Measurements from ENCODE around the gene SCARB2. TPM values are rescaled to one million over a fixed set of nuclear protein-coding genes. Genes with fewer than 3 reads are reported as not detected.
A peak's percentile ranks its signal among the peaks of the same experiment; 100 is the strongest.

Gene SCARB2
- total and polyA plus RNA-seq, 8 donors, result 212 to 266 (median 229) TPM

GRCh38 chr4:76256032-76256431 is 42.4 kb upstream of the SCARB2 start:
- no peak overlapping the region for H3K27ac ChIP-seq
- peaks cover 0 to 14% of the 10 kb centered on the region in 2 donors for H3K27me3 ChIP-seq
- intact Hi-C loops (cut with DNase I), result no loop called here
- ATAC-seq (no peak), DNase-seq (no peak)
- TF ChIP-seq CTCF (IDR thresholded peaks at IDR 0.05), result no peak
- H3K4me1 ChIP-seq, result peaks cover 0 to 17% of the 10 kb centered on the region in 2 donors
- no peak overlapping the region for H3K4me3 ChIP-seq
- H3K36me3 ChIP-seq, result no peaks in the 10 kb centered on the region
- no peaks in the 10 kb centered on the region for H3K9me3 ChIP-seq

GRCh38 chr4:76253511-76253910 is 39.9 kb upstream of the SCARB2 start:
- intact Hi-C loops (cut with DNase I), result no loop called here
- no peak overlapping the region for H3K4me3 ChIP-seq
- TF ChIP-seq CTCF (IDR thresholded peaks at IDR 0.05), result no peak
- H3K27ac ChIP-seq, result no peak overlapping the region
- no peaks in the 10 kb centered on the region for H3K36me3 ChIP-seq
- DNase-seq, result no peak
- ATAC-seq, result peak; percentile 32
- peaks cover 0 to 27% of the 10 kb centered on the region in 2 donors for H3K27me3 ChIP-seq
- no peaks in the 10 kb centered on the region for H3K9me3 ChIP-seq
- peaks cover 0 to 21% of the 10 kb centered on the region in 2 donors for H3K4me1 ChIP-seq

- H3K9me3 ChIP-seq, result no peaks in the 10 kb centered on the region
- intact Hi-C loops (cut with DNase I), result no loop called here
- H3K27ac ChIP-seq, result peak overlapping the region in 1 of 2 donors; percentile 67
- no peaks in the 10 kb centered on the region for H3K36me3 ChIP-seq
- DNase-seq (no peak), ATAC-seq (no peak)
- H3K27me3 ChIP-seq, result peaks cover 0 to 27% of the 10 kb centered on the region in 2 donors
- TF ChIP-seq CTCF (IDR thresholded peaks at IDR 0.05), result no peak
- H3K4me3 ChIP-seq, result peak overlapping the region in 1 of 2 donors; percentile 51
- H3K4me1 ChIP-seq, result peaks cover 0 to 21% of the 10 kb centered on the region in 2 donors
Observed at GRCh38 chr4:76252271-76252653, 38.6 kb upstream of the SCARB2 start.

GRCh38 chr4:76251441-76252270 is 38.0 kb upstream of the SCARB2 start, which contains the start of gene FAM47E:
Gene FAM47E (plus strand): TSS chr4:76251721. CDS start chr4:76251747, 26 bp downstream.
- Histone ChIP-seq H3K36me3 (no peaks in the 10 kb centered on the region), H3K27ac (peak within 1 kb of the TSS; percentile 22 to 67), H3K27me3 (peaks cover 0 to 27% of the 10 kb centered on the region in 2 donors), H3K4me3 (peak within 1 kb of the TSS; percentile 51), H3K9me3 (no peaks in the 10 kb centered on the region), H3K4me1 (peaks cover 0 to 21% of the 10 kb centered on the region in 2 donors)
- DNase-seq, result peak; percentile 67 to 93 (median 86)
- peak; percentile 94 for ATAC-seq
- TF ChIP-seq CTCF (IDR thresholded peaks at IDR 0.05), result peak; percentile 32 to 41
- intact Hi-C loops (cut with DNase I), result no loop called here

GRCh38 chr4:76250962-76251361 is 37.3 kb upstream of the SCARB2 start:
- Histone ChIP-seq H3K4me1 (peaks cover 0 to 21% of the 10 kb centered on the region in 2 donors), H3K27me3 (peaks cover 0 to 27% of the 10 kb centered on the region in 2 donors), H3K4me3 (peak overlapping the region; percentile 51), H3K36me3 (no peaks in the 10 kb centered on the region), H3K9me3 (no peaks in the 10 kb centered on the region), H3K27ac (peak overlapping the region; percentile 22 to 67)
- intact Hi-C loops (cut with DNase I), result no loop called here
- TF ChIP-seq CTCF (IDR thresholded peaks at IDR 0.05), result no peak
- peak; percentile 77 for ATAC-seq
- DNase-seq, result peak in 1 of 4 donors; percentile 48
